Stimulated activated CD8-positive, alpha-beta memory T cell treated with anti-CD3 and anti-CD28 coated beads, Interleukin-15, amount 100 ng/mL, for 1 hour (primary cell): ENCODE results near the gene CGREF1.
A peak's percentile ranks its signal among the peaks of the same experiment; 100 is the strongest.
"Not testable (repeated sequence)": the region's sequence is repeated elsewhere in the genome, so short reads cannot be mapped to it uniquely, and the experiment has no call there.

Experiments used
- DNase-seq: peaks from one replicate; pipeline ENCODE4 v3.0.0-alpha.2; 2020; ENCODE audit warnings: low read depth

Gene CGREF1

DNA sequence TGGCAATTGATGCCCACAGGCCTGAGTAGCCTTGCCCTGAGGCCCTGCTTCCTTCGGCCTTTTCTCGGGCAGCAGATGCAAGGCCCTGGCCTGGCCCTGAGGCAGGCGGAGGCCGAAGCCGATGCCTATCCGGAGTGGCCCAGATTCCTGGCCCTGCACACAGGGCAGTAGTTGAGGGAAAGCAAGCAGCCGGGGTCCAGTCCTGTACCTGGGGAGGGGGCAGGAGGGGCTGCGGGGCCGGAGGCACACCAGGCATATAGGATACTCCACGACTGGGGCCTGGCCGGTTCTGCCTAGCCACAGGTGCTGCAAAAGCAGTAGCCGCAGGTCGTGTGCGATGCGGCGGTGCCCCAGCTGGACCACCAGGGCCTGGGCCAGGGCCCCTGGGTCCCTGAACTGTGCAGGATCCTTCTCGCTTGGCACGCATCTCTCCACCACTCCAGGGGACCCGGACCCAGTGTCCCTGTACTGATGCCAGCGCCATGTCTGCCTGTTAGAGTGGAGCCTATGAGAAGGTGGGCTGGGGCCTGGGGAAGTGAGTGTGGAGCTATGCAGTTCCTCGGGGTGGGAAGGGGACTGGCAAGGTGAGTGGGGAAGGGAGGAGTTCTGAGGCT, 18.5 kb upstream of the CGREF1 start:
- DNase-seq, result no peak

DNA sequence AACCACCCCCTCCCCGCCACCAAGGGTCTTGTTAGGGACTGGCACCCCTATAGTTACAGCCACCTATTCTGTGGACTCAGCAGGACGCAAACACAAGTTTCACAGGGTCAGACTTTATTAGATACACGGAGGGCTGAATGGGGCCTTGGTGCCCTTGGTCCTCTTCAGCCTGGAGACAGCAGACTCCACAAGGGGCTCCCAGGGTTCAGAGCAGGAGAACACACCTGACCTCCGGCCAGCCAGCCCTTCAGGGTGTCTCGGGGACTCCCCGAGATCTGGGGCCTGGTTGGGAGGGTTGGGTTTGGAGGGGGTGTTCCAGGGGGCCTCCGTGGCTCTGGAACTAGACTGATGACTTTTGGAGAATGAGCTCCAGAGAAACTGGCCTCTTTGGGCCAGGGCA, 17.8 kb upstream of the CGREF1 start:
- DNase-seq, result no peak

DNA sequence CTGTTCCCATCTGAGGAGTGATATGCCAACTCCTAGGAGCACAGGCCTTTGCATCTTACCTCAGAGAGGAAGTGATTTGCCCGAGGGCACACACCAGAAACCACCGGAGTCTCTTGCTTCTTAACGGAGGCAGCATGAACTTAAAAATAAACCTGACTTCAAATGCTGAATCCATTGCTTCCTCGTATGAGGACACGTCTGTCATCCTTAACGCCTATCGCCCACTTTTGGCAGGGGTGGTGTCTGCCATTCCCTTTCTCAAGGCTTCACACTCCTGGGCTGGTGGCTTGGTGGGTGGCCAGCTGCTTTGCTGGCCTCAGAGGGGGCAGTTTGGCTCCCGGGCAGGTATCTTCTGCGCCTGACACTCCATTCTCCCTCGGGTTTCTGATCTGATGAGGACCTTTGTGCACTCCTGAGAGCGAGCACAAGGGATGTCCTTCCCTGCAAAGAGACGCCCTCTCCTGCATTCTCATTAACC, 16.6 kb upstream of the CGREF1 start:
- no peak for DNase-seq

DNA sequence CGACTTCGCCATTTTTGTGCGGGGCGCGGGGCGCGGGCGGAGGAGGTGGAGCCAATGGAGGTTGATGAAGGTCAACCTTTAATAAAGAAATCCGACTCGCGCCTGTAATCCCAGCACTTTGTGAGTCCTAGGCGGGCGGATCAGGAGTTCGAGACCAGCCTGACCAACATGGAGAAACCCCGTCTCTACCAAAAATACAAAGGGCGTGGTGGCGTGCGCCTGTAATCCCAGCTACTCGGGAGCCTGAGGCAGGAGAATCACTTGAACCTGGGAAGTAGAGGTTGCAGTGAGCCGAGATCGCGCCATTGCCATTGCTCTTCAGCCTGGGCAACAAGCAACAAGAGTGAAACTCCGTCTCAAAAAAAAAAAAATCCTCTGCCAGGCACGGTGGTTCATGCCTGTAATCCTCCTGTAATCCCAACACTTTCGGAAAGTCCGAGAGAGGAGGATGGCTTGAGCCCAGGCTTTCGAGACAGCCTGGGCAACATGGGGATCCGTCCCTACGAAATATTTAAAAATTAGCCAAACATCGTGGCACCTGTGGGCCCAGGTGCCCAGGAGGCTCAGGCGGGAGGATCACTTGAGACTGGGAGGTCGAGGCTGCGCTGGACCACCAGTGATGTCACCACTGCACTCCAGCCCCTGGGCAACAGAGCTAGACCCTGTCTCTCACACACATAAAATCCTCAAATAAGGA, 16.0 kb upstream of the CGREF1 start:
- DNase-seq, result no peak

DNA sequence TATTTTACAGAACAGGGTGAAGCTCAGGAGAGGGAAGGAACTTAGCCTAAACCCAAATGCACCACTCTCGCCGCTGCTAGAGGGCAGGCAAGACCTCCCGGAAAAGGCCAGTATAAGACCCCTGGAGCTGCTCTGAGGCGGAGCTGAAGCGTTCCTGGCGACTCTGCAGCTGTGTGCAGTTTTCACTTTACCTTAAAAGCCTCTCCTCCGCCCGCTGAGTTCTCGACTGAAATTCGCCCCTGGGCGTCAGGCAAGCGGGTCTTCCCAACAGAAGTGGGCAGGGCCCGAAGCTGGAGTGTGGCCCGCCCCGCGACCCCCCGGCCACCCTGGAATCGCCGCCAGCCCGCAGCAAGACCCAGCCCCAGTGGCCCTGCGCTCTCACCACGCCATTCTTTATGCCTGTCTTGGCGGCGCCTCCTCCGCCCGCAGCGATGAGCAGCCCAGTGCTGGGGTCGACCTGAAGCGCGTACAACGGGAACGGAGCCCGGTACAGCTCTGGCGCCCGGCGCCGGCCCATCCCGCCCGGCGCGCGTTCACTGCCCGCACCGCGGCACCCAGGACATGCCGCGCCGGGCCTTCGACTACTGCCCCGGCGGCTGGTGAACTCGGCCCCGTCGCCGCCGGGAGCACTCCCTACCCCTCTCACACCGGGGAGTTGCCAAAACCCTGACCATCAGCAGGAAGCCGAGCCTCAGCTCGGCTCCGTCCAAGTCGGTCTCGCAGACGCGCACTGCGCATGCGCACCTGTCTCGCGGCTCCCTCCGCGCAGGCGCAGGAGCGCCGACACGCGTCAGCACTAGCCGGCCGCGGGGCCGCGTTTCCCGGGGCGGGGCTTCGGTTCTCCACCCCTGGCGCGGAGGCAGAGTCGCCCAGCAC, 15.2 kb upstream of the CGREF1 start, which contains the start of gene PREB:
Gene PREB, minus strand, starts transcription at position 732 of the 876 bp plus-strand sequence. Its CDS starts 215 bp downstream, at position 517.
- peak; percentile 94 for DNase-seq

DNA sequence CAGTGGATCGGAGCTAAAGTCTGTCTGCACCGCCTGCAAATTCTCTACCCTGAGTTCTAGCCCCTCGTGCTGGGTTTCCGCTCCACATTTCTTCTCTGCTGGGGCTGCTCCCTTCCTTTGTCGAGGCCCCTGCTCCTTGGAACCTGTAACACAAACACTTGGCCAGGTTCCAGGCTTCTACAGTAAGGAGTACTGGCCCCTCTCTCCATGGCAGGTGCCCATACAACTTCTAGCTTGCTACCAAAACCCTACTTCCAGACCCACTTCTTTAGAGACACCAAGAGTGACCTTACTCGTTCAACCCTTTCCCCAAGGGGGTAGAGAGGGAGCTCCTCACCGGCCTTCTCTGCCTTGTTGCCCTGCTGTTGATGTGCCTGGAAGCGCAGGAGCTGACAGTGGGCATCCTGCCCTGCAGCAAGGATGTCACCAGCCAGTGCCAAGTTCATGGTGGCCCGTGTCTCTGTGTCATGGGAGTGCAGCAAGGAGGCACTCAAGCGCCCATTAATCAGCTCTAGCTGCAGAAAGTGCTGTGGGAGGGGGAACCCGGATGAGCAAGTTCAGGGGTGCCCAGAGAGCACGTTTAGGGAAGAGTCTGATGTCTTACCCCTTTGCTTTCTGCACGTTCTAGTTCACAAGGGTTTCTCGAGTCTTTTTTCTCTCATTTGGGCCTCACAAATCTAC, 14.4 kb upstream of the CGREF1 start:
- no peak for DNase-seq

DNA sequence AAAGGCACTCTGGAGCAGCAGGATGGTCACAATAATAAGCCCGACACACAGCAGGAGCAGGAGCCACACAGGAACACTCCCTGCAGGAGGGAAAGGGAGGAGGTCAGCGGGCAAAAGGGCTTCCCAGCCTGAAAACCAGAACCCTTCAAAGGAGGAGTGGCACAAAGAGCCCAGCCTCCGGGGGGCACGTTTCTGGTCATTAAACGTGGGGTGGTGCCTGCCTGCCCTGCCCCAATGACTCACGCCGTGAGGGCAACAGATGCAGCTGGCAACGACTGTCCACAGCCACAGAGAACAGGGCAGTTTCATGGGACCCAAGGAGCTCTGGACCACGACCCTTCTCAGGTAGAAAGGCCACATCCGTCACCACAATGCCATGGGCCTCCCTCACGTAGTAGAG, 12.5 kb upstream of the CGREF1 start:
- DNase-seq, result no peak

DNA sequence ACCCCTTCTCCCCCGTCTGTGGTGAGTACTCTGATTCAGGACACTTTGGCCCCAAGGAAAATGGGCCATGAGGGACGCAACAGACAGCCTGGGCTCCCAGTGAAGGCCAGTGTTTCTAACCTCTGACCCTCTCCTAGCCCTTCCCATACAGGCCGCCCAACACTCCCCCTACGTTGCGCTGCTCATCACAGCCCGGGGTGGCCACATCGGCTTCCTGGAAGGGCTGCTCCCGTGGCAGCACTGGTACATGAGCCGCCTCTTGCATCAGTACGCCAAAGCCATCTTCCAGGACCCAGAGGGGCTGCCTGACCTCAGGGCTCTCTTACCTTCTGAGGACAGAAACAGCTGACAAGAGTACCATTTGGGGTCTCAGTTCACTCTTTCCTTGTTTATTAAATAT, 11.5 kb upstream of the CGREF1 start:
- no peak for DNase-seq

DNA sequence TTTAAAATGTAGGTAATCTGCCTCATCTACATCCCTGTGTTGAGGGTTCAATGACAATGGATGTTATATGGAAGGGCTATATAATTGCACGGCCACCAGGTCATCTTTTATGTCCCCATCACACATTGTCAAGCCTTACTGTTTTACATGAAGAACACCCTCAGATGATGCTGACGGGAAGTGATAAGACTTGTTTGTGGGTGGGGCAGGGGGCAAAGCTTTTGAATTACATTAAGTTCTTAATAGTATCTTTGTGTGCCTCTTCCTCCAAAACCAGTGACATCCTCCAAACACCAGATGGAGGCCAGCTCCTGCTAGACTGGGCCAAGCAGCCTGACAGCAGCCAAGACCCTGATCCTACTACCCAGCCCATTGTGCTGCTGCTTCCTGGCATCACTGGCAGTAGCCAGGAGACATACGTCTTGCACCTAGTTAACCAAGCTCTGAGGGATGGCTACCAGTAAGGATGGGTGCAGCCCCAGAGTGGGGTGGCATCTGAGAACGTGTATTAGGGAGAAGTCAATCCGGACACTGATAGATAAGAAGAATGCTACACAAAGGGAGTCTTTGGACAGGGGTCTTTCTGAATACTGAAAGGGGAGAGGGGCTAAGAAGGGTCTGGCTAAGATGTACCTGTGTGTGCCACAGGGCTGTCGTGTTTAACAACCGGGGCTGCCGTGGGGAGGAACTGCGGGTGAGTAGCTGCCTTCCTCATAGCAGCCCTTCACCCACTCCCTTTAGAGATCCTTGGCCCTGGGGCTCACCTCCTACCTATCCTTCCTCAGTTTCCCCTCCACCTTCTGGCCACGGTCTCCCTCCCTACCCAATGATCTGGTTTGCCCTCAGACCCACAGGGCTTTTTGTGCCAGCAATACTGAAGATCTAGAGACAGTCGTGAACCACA, 10.0 kb upstream of the CGREF1 start:
- DNase-seq, result no peak

DNA sequence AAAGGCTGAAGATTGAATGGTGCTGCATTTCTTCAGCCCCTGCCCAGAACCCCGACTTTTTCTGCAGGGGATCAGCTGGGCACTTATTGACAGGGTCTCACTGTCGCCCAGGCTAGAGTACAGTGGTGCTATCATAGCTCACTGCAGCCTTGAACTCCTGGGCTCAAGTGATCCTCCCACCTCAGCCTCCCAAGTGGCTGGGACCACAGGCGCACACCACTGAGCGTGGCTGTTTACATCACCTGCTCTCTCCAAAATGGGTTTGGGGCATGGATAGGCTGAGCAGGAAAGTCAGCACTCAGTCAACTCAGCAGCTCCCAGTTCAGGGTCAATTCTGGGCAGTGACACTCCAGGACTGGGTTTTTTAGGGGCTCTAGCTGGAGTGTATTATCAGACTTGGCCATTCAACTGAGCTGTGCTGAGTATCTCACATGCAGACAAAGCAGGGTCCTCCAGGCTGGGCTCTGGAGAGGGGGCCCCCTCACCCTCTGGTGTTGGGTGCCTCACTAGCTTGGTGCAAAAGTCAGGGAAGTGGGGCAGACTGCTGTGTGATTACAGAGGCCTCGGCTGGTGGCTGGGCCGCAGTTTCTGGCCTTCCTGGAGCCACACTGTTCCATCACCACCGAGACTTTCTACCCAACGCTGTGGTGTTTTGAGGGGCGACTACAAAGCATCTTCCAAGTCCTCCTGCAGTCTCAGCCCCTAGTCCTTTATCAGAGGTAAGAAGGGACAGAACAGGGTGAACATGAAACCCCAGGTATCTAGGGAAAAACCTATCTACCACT, 9.1 kb upstream of the CGREF1 start:
- no peak for DNase-seq

DNA sequence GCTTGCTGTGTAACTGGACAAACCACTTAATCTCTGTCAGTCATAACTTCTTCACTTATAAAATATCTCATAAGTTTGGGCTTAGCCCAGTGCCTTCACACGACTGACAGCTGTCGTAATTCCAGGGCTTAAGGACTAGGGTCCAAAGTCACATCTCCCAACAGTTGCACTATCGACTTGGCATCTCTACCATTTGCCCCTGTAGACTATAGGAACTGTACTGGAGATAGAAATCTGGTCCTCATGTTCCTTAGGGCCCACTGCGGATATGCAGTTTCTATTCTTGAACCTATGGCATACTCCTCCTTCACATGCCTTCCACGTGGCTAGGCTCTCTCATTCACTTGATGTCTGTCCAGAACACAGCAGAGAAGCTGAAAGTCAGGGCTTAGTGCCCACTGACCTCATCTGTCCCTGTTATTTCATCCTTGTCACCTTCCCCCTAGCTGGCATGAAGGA, 7.4 kb upstream of the CGREF1 start:
- DNase-seq, result no peak

DNA sequence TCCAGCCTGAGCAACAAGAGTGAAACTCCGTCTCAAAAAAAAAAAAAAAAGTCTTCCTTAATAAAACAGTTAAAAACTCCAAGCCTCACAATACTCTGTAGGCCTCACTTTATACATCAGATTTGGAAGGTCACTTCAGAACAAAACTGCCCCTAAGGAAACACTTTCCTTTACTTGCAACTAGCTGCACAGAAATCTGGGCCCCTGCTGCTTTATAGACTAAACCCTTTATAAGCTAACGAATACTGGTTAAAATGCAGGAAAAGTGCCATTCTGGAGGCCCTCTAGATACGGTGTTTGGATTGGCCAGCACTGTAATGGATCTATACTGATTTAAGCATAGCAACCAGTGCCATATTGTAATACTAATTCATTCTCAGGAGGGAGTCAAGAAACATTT, 6.2 kb upstream of the CGREF1 start:
- DNase-seq, result no peak

DNA sequence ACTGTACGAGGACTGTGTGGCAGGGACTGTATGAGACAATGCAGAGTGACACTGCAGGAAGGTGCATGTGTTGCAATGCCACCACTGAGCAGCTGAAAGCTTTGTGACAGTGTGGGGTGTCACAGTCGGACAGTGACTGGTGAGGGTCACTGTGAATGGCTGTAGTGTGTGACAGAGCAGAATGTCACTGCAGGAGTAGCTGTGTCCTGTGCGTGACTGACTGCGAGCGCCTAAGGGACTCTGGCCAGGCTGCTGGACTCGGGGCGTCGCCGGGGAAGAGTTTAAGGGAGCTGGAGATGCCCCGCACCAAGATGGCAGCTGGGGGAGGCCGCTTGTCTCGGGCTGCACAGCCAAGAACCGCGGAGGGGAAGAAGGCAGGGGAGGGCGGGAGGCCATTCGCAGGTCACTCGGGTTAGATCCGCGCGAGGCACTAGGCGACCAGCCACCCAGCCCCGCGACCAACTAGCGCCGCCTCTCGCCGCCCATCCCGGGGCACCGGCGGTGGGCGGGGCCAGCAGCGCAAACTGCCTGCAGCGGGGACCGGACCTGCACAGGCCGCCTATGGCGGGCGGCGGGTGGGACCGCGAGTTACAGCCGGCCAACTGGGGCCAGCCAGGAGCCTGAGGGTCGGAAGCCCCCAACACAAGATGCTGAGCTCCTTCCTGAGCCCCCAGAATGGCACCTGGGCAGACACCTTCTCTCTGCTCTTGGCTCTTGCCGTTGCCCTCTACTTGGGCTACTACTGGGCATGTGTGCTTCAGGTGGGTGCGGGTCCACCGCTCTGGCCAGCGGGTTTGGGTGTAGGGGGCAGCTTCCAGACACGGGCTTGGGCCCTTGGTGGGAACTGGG, 4.6 kb upstream of the CGREF1 start, which contains the start of gene ABHD1:
Gene ABHD1, plus strand, starts transcription at position 514 of the 849 bp plus-strand sequence. Its CDS starts 134 bp downstream, at position 648.
- peak; percentile 21 for DNase-seq

DNA sequence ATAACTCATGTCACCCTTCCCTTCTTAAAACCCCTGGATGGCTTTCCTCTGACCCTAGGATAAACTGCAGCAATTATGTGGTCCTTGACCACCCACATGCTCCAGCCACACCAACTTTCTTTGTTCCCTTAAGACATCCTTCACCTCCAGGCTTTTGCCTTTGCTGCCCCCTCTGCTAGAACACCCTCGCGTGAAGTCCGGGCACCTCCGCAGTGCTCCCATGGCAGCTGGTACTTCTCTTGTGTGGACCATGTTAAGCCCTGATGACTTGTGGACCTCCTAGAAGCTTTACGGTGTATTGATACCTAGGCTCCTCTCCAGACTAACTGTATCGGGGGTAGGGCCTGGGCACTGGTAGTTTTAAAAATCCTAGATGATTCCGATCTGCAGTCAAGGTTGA, 3.9 kb upstream of the CGREF1 start:
- DNase-seq, result no peak

DNA sequence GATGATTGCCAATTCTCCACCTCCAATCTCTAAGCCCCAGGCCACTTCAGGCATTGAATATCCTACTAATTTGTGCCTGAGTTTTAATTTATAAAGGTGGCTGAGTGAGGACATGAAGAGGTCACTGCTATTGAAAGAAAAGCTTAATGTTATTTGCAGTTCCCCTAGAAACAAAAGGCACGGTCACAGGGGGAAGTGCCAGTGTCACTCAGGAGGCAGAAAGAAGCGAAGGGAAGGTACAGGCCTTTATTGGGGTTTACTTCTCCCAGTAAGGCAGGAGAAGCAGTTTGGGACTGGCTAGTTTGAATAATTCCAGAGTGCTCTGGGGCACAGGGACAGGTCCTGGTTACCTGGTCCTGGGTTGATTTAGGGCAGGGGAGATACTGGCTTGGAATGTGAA, 3.0 kb upstream of the CGREF1 start:
- no peak for DNase-seq

DNA sequence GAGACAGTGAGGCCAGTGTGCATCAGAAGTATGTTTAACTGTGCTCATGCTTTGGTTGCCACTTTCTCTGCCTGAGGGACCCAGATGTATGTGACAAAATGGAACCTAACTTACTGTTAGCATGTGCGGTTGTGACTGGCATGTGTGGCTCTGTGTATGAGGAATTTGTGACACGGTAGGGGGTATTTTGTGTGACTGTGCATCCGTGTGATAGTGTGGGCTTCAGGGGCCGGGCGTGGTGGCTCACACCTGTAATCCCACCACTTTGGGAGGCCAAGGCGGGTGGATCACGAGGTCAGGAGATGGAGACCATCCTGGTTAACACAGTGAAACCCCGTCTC, 372 bp upstream of the CGREF1 start:
- DNase-seq, result not testable (repeated sequence)

DNA sequence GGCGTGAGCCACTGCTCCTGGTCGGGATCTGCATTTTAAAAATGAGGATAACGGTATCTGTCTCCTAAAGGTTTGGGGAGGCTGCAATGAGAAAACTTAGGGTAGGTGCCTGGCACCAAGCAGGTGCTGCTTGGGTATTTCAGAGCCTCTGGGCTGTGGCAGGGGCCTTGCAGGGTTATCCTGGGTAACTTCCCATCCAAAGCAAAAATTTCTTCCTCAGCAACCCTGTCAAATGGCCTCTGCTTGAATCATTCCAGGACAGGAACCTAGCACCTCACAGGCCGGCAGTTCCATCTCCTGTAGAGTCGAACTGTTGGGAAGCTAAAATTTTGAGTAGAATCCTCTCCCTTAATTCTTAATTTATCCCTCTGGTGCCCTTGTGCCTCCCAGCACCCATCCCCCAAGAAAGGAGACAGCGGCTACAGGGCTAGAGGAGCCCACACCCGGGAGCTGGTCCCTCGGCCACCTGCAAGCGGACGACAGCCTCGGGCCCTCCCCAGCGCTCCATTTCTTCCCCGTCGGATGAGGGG, 868 bp downstream of the CGREF1 start:
- no peak for DNase-seq

DNA sequence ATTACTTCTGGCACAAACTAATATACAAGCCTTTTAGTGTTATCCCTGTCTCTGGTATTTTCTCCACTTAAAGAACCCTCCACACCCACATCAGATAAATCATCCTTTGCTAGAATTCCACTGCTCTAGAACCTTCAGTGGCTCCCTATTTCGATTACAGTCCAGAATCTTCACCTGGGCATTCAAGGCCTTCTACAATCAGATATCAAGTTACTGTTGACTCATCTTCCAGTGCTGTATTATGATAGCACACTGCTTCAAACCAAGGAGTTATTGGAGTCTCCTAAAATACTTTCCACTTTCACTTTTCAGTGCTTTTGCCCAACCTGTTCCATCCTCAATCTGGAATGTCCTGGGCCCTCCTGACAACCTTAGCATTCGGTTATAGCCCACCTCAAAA, 3.4 kb downstream of the CGREF1 start:
- DNase-seq, result no peak
